ENCODE results near the gene CAMSAP1. TPM values are rescaled to one million over a fixed set of nuclear protein-coding genes. Genes with fewer than 3 reads are reported as not detected.

The CAMSAP1 gene
- total and polyA plus RNA-seq, 10 donors = 2.4 to 34.3 (median 19.8) TPM

DNA sequence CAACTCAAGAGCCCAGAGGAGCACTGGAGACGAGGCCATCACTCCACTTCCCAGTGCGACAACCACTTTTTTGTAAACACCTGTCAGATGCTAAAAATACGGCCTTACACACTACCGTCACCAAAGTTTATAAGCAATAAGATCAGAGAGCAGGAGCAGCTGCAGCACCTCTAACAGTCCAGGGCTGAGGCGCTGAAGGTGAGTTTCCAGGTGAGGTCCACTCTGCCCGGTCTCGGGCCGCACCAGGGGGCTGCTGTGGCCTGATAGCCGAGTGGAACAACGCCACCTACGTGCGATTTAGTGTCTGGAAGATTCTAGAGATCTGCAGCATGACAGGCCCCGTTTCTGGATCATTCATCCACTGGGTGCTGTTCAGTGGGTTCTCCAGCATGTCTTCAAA is 25.8 kb upstream of the CAMSAP1 start:
- Histone ChIP-seq H3K27me3 (replicated peaks in 1 of 7) (no peaks in the 10 kb centered on the region), H3K4me1 (no peaks in the 10 kb centered on the region), H3K27ac (no peak overlapping the region), H3K36me3 (peaks cover 0 to 97% (median 59%) of the 10 kb centered on the region in 6 donors), H3K4me3 (no peak overlapping the region), H3K9me3 (peaks cover 0 to 6% (median 0%) of the 10 kb centered on the region in 8 donors)
- intact Hi-C loops (cut with DNase I; ENCODE audit: low total_unique reads) = no loop called here
- TF ChIP-seq, protein P1, sequence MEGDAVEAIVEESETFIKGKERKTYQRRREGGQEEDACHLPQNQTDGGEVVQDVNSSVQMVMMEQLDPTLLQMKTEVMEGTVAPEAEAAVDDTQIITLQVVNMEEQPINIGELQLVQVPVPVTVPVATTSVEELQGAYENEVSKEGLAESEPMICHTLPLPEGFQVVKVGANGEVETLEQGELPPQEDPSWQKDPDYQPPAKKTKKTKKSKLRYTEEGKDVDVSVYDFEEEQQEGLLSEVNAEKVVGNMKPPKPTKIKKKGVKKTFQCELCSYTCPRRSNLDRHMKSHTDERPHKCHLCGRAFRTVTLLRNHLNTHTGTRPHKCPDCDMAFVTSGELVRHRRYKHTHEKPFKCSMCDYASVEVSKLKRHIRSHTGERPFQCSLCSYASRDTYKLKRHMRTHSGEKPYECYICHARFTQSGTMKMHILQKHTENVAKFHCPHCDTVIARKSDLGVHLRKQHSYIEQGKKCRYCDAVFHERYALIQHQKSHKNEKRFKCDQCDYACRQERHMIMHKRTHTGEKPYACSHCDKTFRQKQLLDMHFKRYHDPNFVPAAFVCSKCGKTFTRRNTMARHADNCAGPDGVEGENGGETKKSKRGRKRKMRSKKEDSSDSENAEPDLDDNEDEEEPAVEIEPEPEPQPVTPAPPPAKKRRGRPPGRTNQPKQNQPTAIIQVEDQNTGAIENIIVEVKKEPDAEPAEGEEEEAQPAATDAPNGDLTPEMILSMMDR (IDR thresholded peaks at IDR 0.05 in 8 of 11, conservative IDR thresholded peaks at IDR 0.05 in 3 of 11) = no peak
- TF ChIP-seq POLR2AphosphoS5 (IDR thresholded peaks at IDR 0.05) (no peak), POLR2A (IDR thresholded peaks at IDR 0.05) (no peak)
- DNase-seq = no peak
- 92 to 97% (median 96%) methylated on average over 13 of the region's 13 CpGs for WGBS, 5 donors

DNA sequence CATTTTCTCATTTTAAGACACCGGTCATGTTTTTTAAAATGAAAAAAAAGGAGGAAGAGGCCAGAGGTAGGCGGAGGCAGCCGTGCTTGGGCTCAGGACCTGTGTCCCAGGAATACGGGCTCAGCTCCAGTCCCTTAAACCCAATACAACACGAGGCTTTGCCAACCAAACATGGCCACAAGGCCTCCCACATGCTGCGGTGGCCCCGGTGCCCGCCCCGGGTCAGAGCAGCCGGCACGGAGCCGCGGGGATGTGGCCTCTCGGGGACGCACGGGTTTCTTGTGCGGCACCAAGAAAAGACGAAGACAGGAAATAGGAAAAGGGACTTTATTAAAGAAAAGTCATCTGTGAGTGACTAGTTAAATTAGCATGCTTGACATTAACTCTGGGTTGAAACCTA is 25.3 kb upstream of the CAMSAP1 start:
- Histone ChIP-seq H3K27me3 (replicated peaks in 1 of 7) (no peaks in the 10 kb centered on the region), H3K4me3 (no peak overlapping the region), H3K27ac (no peak overlapping the region), H3K36me3 (peaks cover 0 to 93% (median 55%) of the 10 kb centered on the region in 6 donors), H3K4me1 (peaks cover 0 to 1% (median under 1%) of the 10 kb centered on the region in 6 donors), H3K9me3 (peaks cover 0 to 6% (median 0%) of the 10 kb centered on the region in 8 donors)
- TF ChIP-seq POLR2A (IDR thresholded peaks at IDR 0.05) (no peak), POLR2AphosphoS5 (IDR thresholded peaks at IDR 0.05) (no peak)
- TF ChIP-seq, protein P1 (IDR thresholded peaks at IDR 0.05 in 8 of 11, conservative IDR thresholded peaks at IDR 0.05 in 3 of 11) = no peak
- intact Hi-C loops (cut with DNase I; ENCODE audit: low total_unique reads) = no loop called here
- 93 to 97% (median 96%) methylated on average over 18 of the region's 18 CpGs for WGBS, 5 donors
- DNase-seq = no peak

DNA sequence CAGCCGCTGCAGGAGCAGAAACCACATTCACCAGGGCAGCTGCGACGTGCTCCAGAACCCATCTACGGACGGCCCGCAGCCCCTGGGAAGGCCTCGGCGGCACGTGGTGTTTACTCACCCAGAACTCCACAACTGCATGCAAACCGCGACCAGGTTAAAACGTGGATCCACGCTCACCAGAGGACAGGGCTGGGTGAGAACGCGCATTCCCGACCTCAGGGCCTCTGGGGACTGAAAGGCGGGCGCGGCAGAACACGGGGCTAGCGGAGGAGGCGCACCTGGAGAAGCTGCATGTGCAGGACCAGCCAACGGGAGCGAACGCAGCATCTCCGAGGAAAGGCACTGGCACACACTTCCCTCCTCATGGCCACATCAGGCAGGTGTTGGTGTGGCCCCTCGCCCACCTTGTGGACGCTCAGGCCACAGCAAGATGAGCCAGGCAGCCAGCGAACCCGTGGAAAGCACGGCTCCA is 24.0 kb upstream of the CAMSAP1 start:
- TF ChIP-seq, protein P1 (IDR thresholded peaks at IDR 0.05 in 8 of 11, conservative IDR thresholded peaks at IDR 0.05 in 3 of 11) = no peak
- TF ChIP-seq POLR2A (IDR thresholded peaks at IDR 0.05) (no peak), POLR2AphosphoS5 (IDR thresholded peaks at IDR 0.05) (no peak)

DNA sequence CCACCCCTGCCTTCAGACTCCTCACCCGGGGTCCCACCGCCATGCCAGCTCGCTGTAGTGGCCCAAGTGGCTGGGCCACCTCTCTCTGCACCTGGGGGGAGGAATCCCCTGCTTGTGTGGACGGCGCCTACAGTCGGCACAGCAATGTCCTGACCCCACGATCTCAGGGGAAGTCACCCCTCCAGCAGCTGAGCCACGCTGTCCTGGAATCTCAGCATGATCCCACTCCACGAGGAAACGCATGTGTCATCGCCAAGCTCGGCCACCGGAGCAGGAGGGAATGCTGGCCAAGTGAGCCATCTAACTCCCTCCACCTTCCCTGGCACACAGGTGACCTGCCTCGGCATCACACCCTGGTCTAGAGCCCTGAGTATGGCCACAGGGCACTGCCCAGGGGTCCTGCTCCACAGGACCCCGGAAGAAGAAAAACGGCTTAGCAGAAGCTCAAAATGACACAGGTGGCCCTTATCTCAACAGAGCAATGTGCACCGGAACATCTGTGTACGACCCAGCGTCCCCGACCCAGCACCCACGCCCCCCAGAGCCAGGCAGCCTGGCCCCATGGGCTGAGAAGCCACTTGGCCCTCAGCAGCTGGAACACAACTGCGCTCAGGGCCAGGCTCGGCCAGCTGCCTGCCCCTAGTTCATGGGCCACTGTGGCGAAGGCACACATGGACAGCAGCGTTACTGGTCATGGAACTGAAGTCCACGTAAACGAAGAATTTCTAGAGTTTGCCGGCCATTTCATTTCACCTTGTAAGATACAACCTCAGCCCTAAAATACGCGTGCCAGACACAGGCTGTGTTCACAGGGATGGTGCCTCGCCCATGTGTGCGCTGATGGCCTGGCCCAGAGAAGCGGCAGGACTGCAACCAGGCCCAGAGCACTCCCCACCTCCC is 23.4 kb upstream of the CAMSAP1 start:
- Histone ChIP-seq H3K36me3 (peaks cover 0 to 88% (median 40%) of the 10 kb centered on the region in 6 donors), H3K27me3 (replicated peaks in 1 of 7) (no peaks in the 10 kb centered on the region), H3K4me3 (no peak overlapping the region), H3K9me3 (no peaks in the 10 kb centered on the region), H3K4me1 (peaks cover 0 to 20% (median 4%) of the 10 kb centered on the region in 6 donors), H3K27ac (no peak overlapping the region)
- 95 to 97% (median 97%) methylated on average over 20 to 33 of the region's 33 CpGs for WGBS, 5 donors
- DNase-seq = no peak
- intact Hi-C loops (cut with DNase I; ENCODE audit: low total_unique reads) = no loop called here
- TF ChIP-seq, protein P1 (IDR thresholded peaks at IDR 0.05 in 8 of 11, conservative IDR thresholded peaks at IDR 0.05 in 3 of 11) = no peak
- no peak for TF ChIP-seq POLR2A (IDR thresholded peaks at IDR 0.05)
- TF ChIP-seq POLR2AphosphoS5 (IDR thresholded peaks at IDR 0.05) = no peak

More for the DNA sequence above, 24.0 kb upstream of the CAMSAP1 start:
- Histone ChIP-seq H3K9me3 (peaks cover 0 to 5% (median 0%) of the 10 kb centered on the region in 8 donors), H3K4me1 (peaks cover 0 to 13% (median 4%) of the 10 kb centered on the region in 6 donors), H3K27ac (no peak overlapping the region), H3K36me3 (peaks cover 0 to 88% (median 46%) of the 10 kb centered on the region in 6 donors), H3K27me3 (replicated peaks in 1 of 7) (no peaks in the 10 kb centered on the region), H3K4me3 (no peak overlapping the region)
- WGBS, 5 donors = 89 to 95% (median 93%) methylated on average over 24 to 31 of the region's 31 CpGs
- intact Hi-C loops (cut with DNase I; ENCODE audit: low total_unique reads) = no loop called here
- no peak for DNase-seq
